ENCODE data around the gene SLC6A3. TPM values are rescaled to one million over a fixed set of nuclear protein-coding genes. Genes with fewer than 3 reads are reported as not detected.

Gene SLC6A3
- total RNA-seq, 2 donors from 2014 or later: 0.18 TPM; not detected in 1

DNA sequence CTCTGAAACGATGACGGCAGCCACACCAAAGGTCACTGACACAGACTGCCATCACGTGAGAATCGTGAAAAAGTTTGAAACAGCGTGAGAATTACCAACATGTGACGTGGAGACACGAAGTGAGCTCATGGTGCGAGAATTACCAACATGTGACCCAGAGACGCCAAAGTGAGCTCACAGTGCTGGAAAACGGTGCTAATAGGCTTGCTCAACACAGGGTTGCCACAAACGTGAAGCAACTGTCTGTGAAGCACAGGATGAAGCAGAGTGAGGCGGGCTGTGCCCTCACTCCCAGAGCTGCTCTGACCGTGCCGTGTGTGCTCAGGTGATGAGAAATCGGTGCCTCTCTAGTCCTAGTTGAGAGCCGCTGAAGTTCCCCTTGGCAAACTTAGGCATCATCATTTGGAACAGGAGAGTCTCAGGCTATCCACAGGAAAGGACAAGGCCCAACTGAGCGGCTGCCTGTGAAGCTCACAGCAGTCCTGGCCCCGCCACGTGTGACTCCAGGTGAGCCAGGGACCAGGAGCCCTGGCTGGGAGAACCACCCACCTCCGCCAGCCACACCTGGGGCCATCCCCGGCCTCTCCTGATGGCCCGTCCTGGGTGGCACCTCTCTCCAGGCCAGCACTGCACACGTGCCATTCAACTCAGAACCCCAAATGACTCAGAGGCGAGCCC lies 29.8 kb upstream of the SLC6A3 start:
- H3K27me3 ChIP-seq (ENCODE audit: control insufficient read depth, insufficient read depth, low read length, poor library complexity, severe bottlenecking): no peaks in the 10 kb centered on the region
- no peak overlapping the region for H3K4me3 Mint-ChIP-seq
- no peak overlapping the region for H3K27ac ChIP-seq (ENCODE audit: low read depth, low read length)
- peak; percentile 20 for DNase-seq
- H3K36me3 Mint-ChIP-seq (ENCODE audit: low read depth): peaks cover 66% of the 10 kb centered on the region
- H3K9me3 ChIP-seq (ENCODE audit: control insufficient read depth, low read length): no peaks in the 10 kb centered on the region
- H3K9ac ChIP-seq (ENCODE audit: extremely low read depth, low read length, poor library complexity, severe bottlenecking): no peak overlapping the region
- TF ChIP-seq, protein P1, sequence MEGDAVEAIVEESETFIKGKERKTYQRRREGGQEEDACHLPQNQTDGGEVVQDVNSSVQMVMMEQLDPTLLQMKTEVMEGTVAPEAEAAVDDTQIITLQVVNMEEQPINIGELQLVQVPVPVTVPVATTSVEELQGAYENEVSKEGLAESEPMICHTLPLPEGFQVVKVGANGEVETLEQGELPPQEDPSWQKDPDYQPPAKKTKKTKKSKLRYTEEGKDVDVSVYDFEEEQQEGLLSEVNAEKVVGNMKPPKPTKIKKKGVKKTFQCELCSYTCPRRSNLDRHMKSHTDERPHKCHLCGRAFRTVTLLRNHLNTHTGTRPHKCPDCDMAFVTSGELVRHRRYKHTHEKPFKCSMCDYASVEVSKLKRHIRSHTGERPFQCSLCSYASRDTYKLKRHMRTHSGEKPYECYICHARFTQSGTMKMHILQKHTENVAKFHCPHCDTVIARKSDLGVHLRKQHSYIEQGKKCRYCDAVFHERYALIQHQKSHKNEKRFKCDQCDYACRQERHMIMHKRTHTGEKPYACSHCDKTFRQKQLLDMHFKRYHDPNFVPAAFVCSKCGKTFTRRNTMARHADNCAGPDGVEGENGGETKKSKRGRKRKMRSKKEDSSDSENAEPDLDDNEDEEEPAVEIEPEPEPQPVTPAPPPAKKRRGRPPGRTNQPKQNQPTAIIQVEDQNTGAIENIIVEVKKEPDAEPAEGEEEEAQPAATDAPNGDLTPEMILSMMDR (conservative IDR thresholded peaks at IDR 0.05): no peak
- no peak overlapping the region for H3K4me3 ChIP-seq (ENCODE audit: low read length)
- H3K27ac Mint-ChIP-seq: no peak overlapping the region
- peaks cover 44% of the 10 kb centered on the region for H3K36me3 ChIP-seq (ENCODE audit: control insufficient read depth, insufficient read depth, low read length)
- no peaks in the 10 kb centered on the region for H3K4me1 Mint-ChIP-seq
- no peaks in the 10 kb centered on the region for H3K27me3 Mint-ChIP-seq (ENCODE audit: insufficient read depth)
- H3K9me3 Mint-ChIP-seq: no peaks in the 10 kb centered on the region
- 93 to 97% methylated on average over 16 to 24 of the region's 24 CpGs for WGBS, 2 experiments (ENCODE audit: insufficient coverage in 1 of 2, insufficient read length in 1 of 2)
- no peaks in the 10 kb centered on the region for H3K4me1 ChIP-seq (ENCODE audit: control insufficient read depth, insufficient read depth, low read length)

DNA sequence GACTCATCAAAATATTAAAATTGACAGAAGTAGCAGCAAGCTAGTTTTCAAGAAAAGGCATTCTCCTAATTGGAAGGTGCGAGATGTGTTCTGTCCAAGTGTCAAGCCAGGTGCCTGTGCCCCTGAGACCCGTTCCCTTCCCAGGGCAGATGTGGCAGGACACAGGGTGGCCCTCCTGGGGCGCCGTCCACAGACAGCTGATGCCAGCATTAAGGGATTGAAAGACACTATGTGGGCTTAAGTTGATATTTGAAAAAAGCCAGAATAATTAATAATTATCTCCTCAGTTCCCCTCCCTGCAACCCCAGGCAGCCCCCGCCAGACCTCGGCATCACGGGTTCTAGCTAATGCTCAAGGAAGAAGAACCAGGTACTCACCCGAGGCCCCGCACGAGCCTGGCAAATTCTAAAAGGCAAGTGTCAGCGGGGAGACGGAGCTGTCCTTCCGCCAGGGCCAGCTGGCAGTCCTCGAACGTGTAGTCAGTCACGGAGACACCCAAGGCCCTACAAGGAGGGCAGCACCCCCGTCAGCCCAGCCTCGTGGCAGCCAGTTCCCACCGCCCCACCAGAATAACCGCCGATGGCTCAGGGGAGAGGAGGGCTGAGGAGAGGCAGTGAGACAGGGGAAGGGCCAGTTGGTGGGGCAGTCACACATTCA lies 29.1 kb upstream of the SLC6A3 start:
- H3K4me1 Mint-ChIP-seq: no peaks in the 10 kb centered on the region
- Histone ChIP-seq H3K36me3 (ENCODE audit: control insufficient read depth, insufficient read depth, low read length) (peaks cover 42% of the 10 kb centered on the region), H3K27ac (ENCODE audit: low read depth, low read length) (no peak overlapping the region), H3K9me3 (ENCODE audit: control insufficient read depth, low read length) (no peaks in the 10 kb centered on the region), H3K27me3 (ENCODE audit: control insufficient read depth, insufficient read depth, low read length, poor library complexity, severe bottlenecking) (no peaks in the 10 kb centered on the region), H3K4me3 (ENCODE audit: low read length) (no peak overlapping the region), H3K9ac (ENCODE audit: extremely low read depth, low read length, poor library complexity, severe bottlenecking) (no peak overlapping the region), H3K4me1 (ENCODE audit: control insufficient read depth, insufficient read depth, low read length) (no peaks in the 10 kb centered on the region)
- TF ChIP-seq, protein P1 (conservative IDR thresholded peaks at IDR 0.05): no peak
- H3K9me3 Mint-ChIP-seq: no peaks in the 10 kb centered on the region
- 94 to 95% methylated on average over 10 to 21 of the region's 21 CpGs for WGBS, 2 experiments (ENCODE audit: insufficient coverage in 1 of 2, insufficient read length in 1 of 2)
- H3K4me3 Mint-ChIP-seq: no peak overlapping the region
- H3K27me3 Mint-ChIP-seq (ENCODE audit: insufficient read depth): no peaks in the 10 kb centered on the region
- DNase-seq: peak; percentile 36
- H3K36me3 Mint-ChIP-seq (ENCODE audit: low read depth): peaks cover 69% of the 10 kb centered on the region
- H3K27ac Mint-ChIP-seq: no peak overlapping the region

DNA sequence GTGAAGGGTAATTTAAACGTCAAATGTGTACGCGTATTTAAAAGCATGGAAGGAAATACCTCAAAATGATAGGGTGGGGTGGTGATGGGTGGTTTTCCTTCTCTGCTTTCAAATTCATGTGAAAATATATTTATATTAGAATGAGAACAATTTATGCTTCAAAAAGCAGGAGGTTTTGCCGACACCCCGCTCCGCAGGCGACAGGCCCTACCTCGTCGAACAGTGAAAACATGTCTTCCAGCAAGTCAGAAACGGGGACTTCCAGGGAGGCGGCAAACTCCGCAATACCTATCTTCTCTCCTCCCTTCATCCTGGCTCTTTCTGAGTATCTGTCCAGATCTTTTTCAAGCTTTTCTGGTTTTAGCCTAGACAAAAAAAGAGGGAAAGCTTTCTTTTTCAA lies 28.5 kb upstream of the SLC6A3 start:
- Histone ChIP-seq H3K27ac (ENCODE audit: low read depth, low read length) (no peak overlapping the region), H3K4me1 (ENCODE audit: control insufficient read depth, insufficient read depth, low read length) (no peaks in the 10 kb centered on the region), H3K9ac (ENCODE audit: extremely low read depth, low read length, poor library complexity, severe bottlenecking) (no peak overlapping the region), H3K27me3 (ENCODE audit: control insufficient read depth, insufficient read depth, low read length, poor library complexity, severe bottlenecking) (no peaks in the 10 kb centered on the region), H3K36me3 (ENCODE audit: control insufficient read depth, insufficient read depth, low read length) (peaks cover 36% of the 10 kb centered on the region), H3K4me3 (ENCODE audit: low read length) (no peak overlapping the region), H3K9me3 (ENCODE audit: control insufficient read depth, low read length) (no peaks in the 10 kb centered on the region)
- Mint-ChIP-seq H3K36me3 (ENCODE audit: low read depth) (peaks cover 63% of the 10 kb centered on the region), H3K9me3 (no peaks in the 10 kb centered on the region), H3K4me1 (no peaks in the 10 kb centered on the region), H3K4me3 (no peak overlapping the region), H3K27me3 (ENCODE audit: insufficient read depth) (no peaks in the 10 kb centered on the region), H3K27ac (no peak overlapping the region)
- no peak for DNase-seq
- WGBS, 2 experiments (ENCODE audit: insufficient coverage in 1 of 2, insufficient read length in 1 of 2): 97 to 100% methylated on average over 11 to 12 of the region's 12 CpGs
- TF ChIP-seq, protein P1 (conservative IDR thresholded peaks at IDR 0.05): no peak
